ENCODE data around the gene ZNF576. TPM values are rescaled to one million over a fixed set of nuclear protein-coding genes. Genes with fewer than 3 reads are reported as not detected.

The ZNF576 gene
- total RNA-seq, 2 experiments from 2014 or later: 13.2 to 13.5 TPM

DNA sequence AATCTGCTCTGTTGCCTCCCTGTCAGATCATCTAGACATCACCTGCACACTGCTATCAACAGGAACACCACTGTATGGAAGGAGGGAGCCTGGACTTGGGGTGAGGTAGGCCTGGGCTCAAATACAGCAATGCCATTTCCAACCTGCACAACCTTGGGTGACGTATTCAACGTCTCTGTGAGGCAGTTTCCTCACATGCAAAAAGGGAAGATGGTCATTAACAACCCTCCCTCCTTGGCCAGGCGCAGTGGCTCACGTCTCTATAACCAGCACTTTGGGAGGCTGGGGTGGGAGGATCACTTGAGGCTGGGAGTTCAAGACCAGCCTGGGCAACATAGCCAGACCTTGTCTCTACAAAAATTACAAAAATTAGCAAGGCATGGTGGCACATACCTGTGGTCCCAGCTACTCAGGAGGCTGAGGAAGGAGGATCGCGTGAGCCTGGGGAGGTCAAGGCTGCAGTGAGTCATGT lies 34.1 kb upstream of the ZNF576 start:
- Mint-ChIP-seq H3K9me3 (no peaks in the 10 kb centered on the region), H3K36me3 (ENCODE audit: low read depth) (peaks cover 35% of the 10 kb centered on the region), H3K4me1 (peaks cover 45% of the 10 kb centered on the region), H3K4me3 (peak overlapping the region; percentile 54), H3K27ac (peak overlapping the region; percentile 99), H3K27me3 (no peaks in the 10 kb centered on the region)
- ChIA-PET POLR2A (interaction anchor here (1.1 to 2.3 kb wide), 5 partner anchors 9 to 33 kb away, joined by 3 to 11 read pairs (median 4); partner anchors contain the start of genes PINLYP, XRCC1 and ZNF575), CTCF (interaction anchor here (0.7 to 14.8 kb wide), 2 partner anchors 10 to 34 kb away, joined by 3 to 208 read pairs; partner anchors contain the start of genes IRGQ and ZNF576)
- no peak for DNase-seq

DNA sequence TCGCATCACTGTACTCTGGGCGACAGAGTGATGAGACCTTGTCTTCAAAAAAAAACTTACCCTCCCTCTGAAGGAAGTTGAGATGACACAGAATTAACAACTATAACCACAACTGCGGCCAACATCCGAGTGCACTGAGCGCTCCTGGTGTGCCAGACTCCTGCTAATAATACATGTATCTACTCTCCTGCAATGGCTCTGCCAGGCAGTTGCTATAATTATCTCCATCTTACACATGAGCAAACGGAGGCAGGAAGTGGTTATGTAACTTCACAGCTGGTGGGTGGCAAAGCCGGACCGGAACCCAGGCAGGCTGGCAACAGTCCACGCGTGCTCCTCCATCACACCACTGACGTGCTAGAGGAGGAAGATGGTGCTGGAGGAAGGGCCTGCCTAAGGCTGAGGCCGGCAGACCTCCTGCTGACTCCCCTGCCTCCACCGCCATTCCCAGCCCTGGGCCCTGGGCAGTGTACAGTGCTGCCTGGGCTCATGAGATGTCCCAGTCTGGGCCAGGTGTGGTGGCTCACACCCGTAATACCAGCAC lies 33.6 kb upstream of the ZNF576 start:
- peak; percentile 85 for DNase-seq
- peak overlapping the region; percentile 99 for H3K27ac Mint-ChIP-seq
- H3K27me3 Mint-ChIP-seq: no peaks in the 10 kb centered on the region
- H3K36me3 Mint-ChIP-seq (ENCODE audit: low read depth): peaks cover 35% of the 10 kb centered on the region
- CTCF ChIA-PET: interaction anchor here (1.4 to 14.8 kb wide), 2 partner anchors 7 to 33 kb away, joined by 8 to 208 read pairs; partner anchors contain the start of genes IRGQ and ZNF576
- H3K9me3 Mint-ChIP-seq: no peaks in the 10 kb centered on the region
- POLR2A ChIA-PET: interaction anchor here (0.6 to 2.3 kb wide), 7 partner anchors 9 to 191 kb away, joined by 3 to 11 read pairs (median 4); partner anchors contain the start of genes PINLYP, XRCC1, ZNF575 and ZNF576
- H3K4me3 Mint-ChIP-seq: peak overlapping the region; percentile 54
- peaks cover 45% of the 10 kb centered on the region for H3K4me1 Mint-ChIP-seq

- CTCF ChIA-PET: interaction anchor here (1.4 to 14.8 kb wide), 2 partner anchors 9 to 32 kb away, joined by 8 to 208 read pairs; partner anchors contain the start of genes IRGQ and ZNF576
- H3K9me3 Mint-ChIP-seq: no peaks in the 10 kb centered on the region
- peak overlapping the region; percentile 99 for H3K27ac Mint-ChIP-seq
- POLR2A ChIA-PET: interaction anchor here (1.3 to 2.3 kb wide), 4 partner anchors 7 to 32 kb away, joined by 3 to 7 read pairs (median 4); partner anchors contain the start of genes PINLYP, XRCC1 and ZNF576
- H3K36me3 Mint-ChIP-seq (ENCODE audit: low read depth): peaks cover 33% of the 10 kb centered on the region
- H3K4me3 Mint-ChIP-seq: no peak overlapping the region
- no peak for DNase-seq
- H3K4me1 Mint-ChIP-seq: peaks cover 45% of the 10 kb centered on the region
- H3K27me3 Mint-ChIP-seq: no peaks in the 10 kb centered on the region
Measured at GRCh38 chr19:43563816-43564457, 32.5 kb upstream of the ZNF576 start.

- POLR2A ChIA-PET: interaction anchor here (2.3 kb wide), 1 partner anchor 10 kb away, joined by 7 read pairs; the partner anchor contains the start of genes PINLYP and XRCC1
- H3K27ac Mint-ChIP-seq: peak overlapping the region; percentile 68
Measured at GRCh38 chr19:43564800-43565199, 31.6 kb upstream of the ZNF576 start.

GRCh38 chr19:43569657-43570056 lies 26.7 kb upstream of the ZNF576 start:
- Mint-ChIP-seq H3K4me3 (no peak overlapping the region), H3K27me3 (no peaks in the 10 kb centered on the region), H3K36me3 (ENCODE audit: low read depth) (peaks cover 14% of the 10 kb centered on the region), H3K27ac (no peak overlapping the region), H3K9me3 (no peaks in the 10 kb centered on the region), H3K4me1 (peaks cover 24% of the 10 kb centered on the region)
- CTCF ChIA-PET: interaction anchor here (5.5 to 9.6 kb wide), 2 partner anchors 14 to 26 kb away, joined by 22 to 95 read pairs; partner anchors contain the start of genes IRGQ and ZNF576
- POLR2A ChIA-PET: no interaction called here
- DNase-seq: no peak

More at GRCh38 chr19:43564800-43565199, 31.6 kb upstream of the ZNF576 start:
- no peak for DNase-seq
- Mint-ChIP-seq H3K9me3 (no peaks in the 10 kb centered on the region), H3K4me1 (peaks cover 46% of the 10 kb centered on the region), H3K36me3 (ENCODE audit: low read depth) (peaks cover 33% of the 10 kb centered on the region), H3K27me3 (no peaks in the 10 kb centered on the region), H3K4me3 (no peak overlapping the region)
- CTCF ChIA-PET: interaction anchor here (1.3 to 14.8 kb wide), 2 partner anchors 10 to 31 kb away, joined by 7 to 208 read pairs; partner anchors contain the start of genes IRGQ and ZNF576

DNA sequence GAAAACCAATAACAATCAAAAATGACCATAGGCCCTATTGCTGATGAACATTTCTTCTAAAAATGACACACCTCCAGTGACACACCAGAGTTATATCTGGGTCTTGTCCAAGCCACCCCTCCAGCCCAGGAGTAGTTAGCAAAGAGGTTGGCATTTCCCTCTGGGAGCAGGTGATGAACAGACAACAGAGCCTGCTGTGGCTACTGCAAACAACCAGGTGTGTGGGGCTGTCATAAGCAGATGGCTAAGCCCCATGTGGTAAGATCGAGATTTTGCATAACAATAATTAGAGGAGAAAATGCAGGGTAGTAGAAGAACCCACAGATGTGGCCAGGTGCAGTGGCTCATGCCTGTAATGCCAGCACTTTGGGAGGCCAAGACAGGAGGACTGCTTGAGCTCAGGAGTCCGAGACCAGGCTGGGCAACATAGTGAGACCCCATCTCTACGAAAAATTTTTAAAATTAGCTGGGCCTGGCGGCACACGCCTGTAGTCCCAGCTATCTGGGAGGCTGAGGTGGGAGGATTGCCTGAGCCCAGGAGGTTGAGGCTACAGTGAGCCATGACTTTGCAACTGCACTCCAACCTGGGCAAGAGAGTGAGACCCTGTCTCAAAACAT lies 26.1 kb upstream of the ZNF576 start:
- peaks cover 26% of the 10 kb centered on the region for H3K4me1 Mint-ChIP-seq
- no peak for DNase-seq
- H3K27me3 Mint-ChIP-seq: no peaks in the 10 kb centered on the region
- H3K9me3 Mint-ChIP-seq: no peaks in the 10 kb centered on the region
- no peak overlapping the region for H3K27ac Mint-ChIP-seq
- H3K36me3 Mint-ChIP-seq (ENCODE audit: low read depth): peaks cover 20% of the 10 kb centered on the region
- H3K4me3 Mint-ChIP-seq: no peak overlapping the region
- POLR2A ChIA-PET: interaction anchor here (1.3 kb wide), 1 partner anchor 10 kb away, joined by 4 read pairs; no protein-coding TSS in a partner anchor
- CTCF ChIA-PET: interaction anchor here (1.4 to 9.6 kb wide), 3 partner anchors 15 to 98 kb away, joined by 4 to 95 read pairs (median 22); partner anchors contain the start of genes IRGQ and ZNF576

- H3K27ac Mint-ChIP-seq: no peak overlapping the region
- no peak overlapping the region for H3K4me3 Mint-ChIP-seq
- ChIA-PET CTCF (interaction anchor here (5.5 to 9.6 kb wide), 2 partner anchors 17 to 23 kb away, joined by 22 to 95 read pairs; partner anchors contain the start of genes IRGQ and ZNF576), POLR2A (interaction anchor here (1.4 kb wide), 1 partner anchor 9 kb away, joined by 4 read pairs; no protein-coding TSS in a partner anchor)
- H3K27me3 Mint-ChIP-seq: no peaks in the 10 kb centered on the region
- peaks cover 22% of the 10 kb centered on the region for H3K36me3 Mint-ChIP-seq (ENCODE audit: low read depth)
- H3K9me3 Mint-ChIP-seq: no peaks in the 10 kb centered on the region
- peaks cover 39% of the 10 kb centered on the region for H3K4me1 Mint-ChIP-seq
- DNase-seq: no peak
Measured at GRCh38 chr19:43572171-43572588, 24.2 kb upstream of the ZNF576 start.

- H3K27me3 Mint-ChIP-seq: peaks cover 3% of the 10 kb centered on the region
- peaks cover 21% of the 10 kb centered on the region for H3K36me3 Mint-ChIP-seq (ENCODE audit: low read depth)
- DNase-seq: no peak
- peak overlapping the region; percentile 87 for H3K27ac Mint-ChIP-seq
- CTCF ChIA-PET: interaction anchor here (0.6 to 9.6 kb wide), 7 partner anchors 9 to 1867 kb away, joined by 3 to 95 read pairs (median 3); partner anchors contain the start of genes IRGQ and ZNF576
- H3K4me1 Mint-ChIP-seq: peaks cover 43% of the 10 kb centered on the region
- POLR2A ChIA-PET: interaction anchor here (0.9 to 3.0 kb wide), 10 partner anchors 10 to 127 kb away, joined by 3 to 57 read pairs (median 6); partner anchors contain the start of genes IRGQ, ZNF575 and ZNF576
- no peaks in the 10 kb centered on the region for H3K9me3 Mint-ChIP-seq
- H3K4me3 Mint-ChIP-seq: peak overlapping the region; percentile 95
Measured at GRCh38 chr19:43574424-43575155, 21.8 kb upstream of the ZNF576 start.

DNA sequence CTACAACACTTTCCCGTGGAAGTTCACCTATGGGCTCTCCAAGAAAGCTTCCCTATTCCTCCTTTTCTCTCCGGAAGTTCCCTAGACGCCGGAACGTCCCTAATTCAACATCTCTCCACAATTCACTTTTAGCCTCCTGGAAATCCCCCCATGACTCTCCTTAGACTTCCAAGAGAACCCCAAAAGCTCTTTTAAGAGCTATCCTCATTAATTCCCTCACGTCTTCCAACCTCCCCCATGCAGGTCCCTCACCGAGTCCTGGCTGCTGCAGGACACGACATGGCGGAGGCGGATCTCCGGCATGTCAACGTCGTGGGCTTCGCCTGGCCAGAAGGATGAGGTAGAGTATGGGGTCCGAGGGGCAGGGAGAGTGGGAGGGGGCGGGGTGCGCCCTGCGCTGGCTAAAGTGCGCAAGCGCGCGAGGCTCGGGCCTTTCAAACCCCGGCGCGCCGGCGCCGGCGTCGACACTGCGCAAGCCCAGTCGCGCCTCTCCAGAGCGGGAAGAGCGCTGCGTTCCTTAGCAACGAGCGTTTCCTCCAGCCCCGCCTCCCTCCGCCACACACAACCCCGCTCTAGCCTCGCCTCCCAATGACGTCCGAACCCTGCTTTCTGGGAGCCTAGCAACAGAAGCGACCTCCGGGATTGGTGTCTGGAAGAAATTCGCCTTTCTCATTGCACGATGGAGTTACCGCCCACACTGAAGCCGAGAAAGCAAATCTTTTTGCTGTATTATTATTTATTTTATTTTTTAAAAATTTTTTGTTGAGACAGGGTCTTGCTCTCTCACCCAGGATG lies 21.0 kb upstream of the ZNF576 start, which contains the start of the genes PINLYP and XRCC1:
PINLYP (plus strand) TSS at position 646 of the 795 bp plus-strand sequence. CDS start 1,391 bp downstream, outside the sequence.
XRCC1 (minus strand) TSS at position 372 of the 795 bp plus-strand sequence; CDS start at position 303, 69 bp downstream.
- H3K4me1 Mint-ChIP-seq: peaks cover 43% of the 10 kb centered on the region
- CTCF ChIA-PET: interaction anchor here (0.6 to 9.6 kb wide), 6 partner anchors 18 to 1866 kb away, joined by 3 to 95 read pairs (median 4); partner anchors contain the start of genes IRGQ and ZNF576
- H3K36me3 Mint-ChIP-seq (ENCODE audit: low read depth): peaks cover 14% of the 10 kb centered on the region
- H3K4me3 Mint-ChIP-seq: peak within 1 kb of the TSS; percentile 95
- no peaks in the 10 kb centered on the region for H3K9me3 Mint-ChIP-seq
- H3K27ac Mint-ChIP-seq: peak within 1 kb of the TSS; percentile 87
- POLR2A ChIA-PET: interaction anchor here (1.0 to 3.0 kb wide), 8 partner anchors 9 to 49 kb away, joined by 3 to 57 read pairs (median 7); partner anchors contain the start of genes IRGQ, ZNF575 and ZNF576
- peaks cover 3% of the 10 kb centered on the region for H3K27me3 Mint-ChIP-seq
- peak; percentile 98 for DNase-seq

GRCh38 chr19:43575955-43576878 lies 20.2 kb upstream of the ZNF576 start:
- no peak for DNase-seq
- POLR2A ChIA-PET: interaction anchor here (1.8 to 3.0 kb wide), 4 partner anchors 20 to 50 kb away, joined by 4 to 57 read pairs (median 9); partner anchors contain the start of genes IRGQ, ZNF575 and ZNF576
- peaks cover 13% of the 10 kb centered on the region for H3K36me3 Mint-ChIP-seq (ENCODE audit: low read depth)
- H3K4me3 Mint-ChIP-seq: peak overlapping the region; percentile 95
- CTCF ChIA-PET: interaction anchor here (2.0 to 9.6 kb wide), 3 partner anchors 19 to 22 kb away, joined by 5 to 95 read pairs (median 22); partner anchors contain the start of genes IRGQ and ZNF576
- H3K27ac Mint-ChIP-seq: peak overlapping the region; percentile 40
- H3K9me3 Mint-ChIP-seq: no peaks in the 10 kb centered on the region
- peaks cover 3% of the 10 kb centered on the region for H3K27me3 Mint-ChIP-seq
- H3K4me1 Mint-ChIP-seq: peaks cover 43% of the 10 kb centered on the region
